CD4-positive, CD25-positive, alpha-beta regulatory T cell (primary cell): Measurements from ENCODE around the gene PRR30. TPM values are rescaled to one million over a fixed set of nuclear protein-coding genes. Genes with fewer than 3 reads are reported as not detected.

ENCODE experiments used
- ATAC-seq, 2 donors: fragments of 150-1000 bp; cut with Tn5 transposase; one replicate each; pipeline ENCODE4 v1.10.0; 2021; ENCODE audit warnings: low read depth in 2 of 2, moderate number of reproducible peaks in 2 of 2, moderate library complexity in 1 of 2
- DNase-seq, 3 donors: peaks; one replicate each; pipeline versions ENCODE4 v3.0.0 to v3.0.0-alpha.2; 2012 to 2022; ENCODE audit warnings: mixed read lengths in 1 of 3
- H3K27ac ChIP-seq: one replicate; pipeline ENCODE4 v1.7.0; 2013; ENCODE audit warnings: mild to moderate bottlenecking, low read length; ENCODE audit not compliant: insufficient read depth, poor library complexity, severe bottlenecking
- H3K27me3 ChIP-seq: one replicate; pipeline ENCODE4 v1.7.0; 2013; ENCODE audit warnings: low read length; ENCODE audit not compliant: control insufficient read depth, insufficient read depth
- H3K36me3 ChIP-seq: one replicate; pipeline ENCODE4 v1.7.0; 2013; ENCODE audit warnings: mild to moderate bottlenecking, low read length, moderate library complexity; ENCODE audit not compliant: control insufficient read depth, insufficient read depth
- H3K4me1 ChIP-seq: 2 replicates; pipeline ENCODE4 v1.7.0; 2013; ENCODE audit warnings: mild to moderate bottlenecking, low read length; ENCODE audit not compliant: insufficient read depth, control insufficient read depth, poor library complexity, severe bottlenecking
- H3K4me3 ChIP-seq: one replicate; pipeline ENCODE4 v1.7.0; 2013; ENCODE audit warnings: low read depth, mild to moderate bottlenecking, low read length, moderate library complexity
- H3K9me3 ChIP-seq, 2 experiments: 1 replicate in 1 of 2; 2 replicates in 1 of 2; pipeline ENCODE4 v1.7.0; 2013; ENCODE audit warnings: low read length in 2 of 2, mild to moderate bottlenecking in 1 of 2, moderate library complexity in 1 of 2; ENCODE audit not compliant: control insufficient read depth in 2 of 2
- H3K27ac Mint-ChIP-seq, 3 donors: one replicate each; pipeline ENCODE4 v1.8.0; 2020 to 2022; ENCODE audit warnings: mild to moderate bottlenecking in 3 of 3, mixed read lengths in 3 of 3, moderate library complexity in 2 of 3
- H3K27me3 Mint-ChIP-seq: one replicate; pipeline ENCODE4 v1.8.0; 2022; ENCODE audit warnings: mild to moderate bottlenecking, mixed read lengths
- H3K36me3 Mint-ChIP-seq: one replicate; pipeline ENCODE4 v1.8.0; 2020; ENCODE audit warnings: mixed read lengths
- H3K4me1 Mint-ChIP-seq, 4 donors: one replicate each; pipeline ENCODE4 v1.8.0; 2020 to 2022; ENCODE audit warnings: mixed read lengths in 4 of 4, mild to moderate bottlenecking in 1 of 4
- H3K4me3 Mint-ChIP-seq, 4 donors: one replicate each; pipeline ENCODE4 v1.8.0; 2020 to 2022; ENCODE audit warnings: mild to moderate bottlenecking in 4 of 4, mixed read lengths in 4 of 4, moderate library complexity in 3 of 4
- H3K9me3 Mint-ChIP-seq, 7 donors: one replicate each; pipeline ENCODE4 v1.8.0; 2020 to 2022; ENCODE audit warnings: mixed read lengths in 7 of 7, mild to moderate bottlenecking in 3 of 7, moderate library complexity in 2 of 7
- polyA plus RNA-seq, 4 donors: library from polyadenylated mRNA; unstranded; fragments of 300-500 nt; fragmentation: Illumina TruSeq; gene quantifications; one replicate each; pipeline ENCODE4 v1.2.3, GENCODE V29; 2021
- total RNA-seq: library from RNA; stranded (reverse); gene quantifications from one replicate; pipeline ENCODE4 v1.2.3, GENCODE V29; 2022

Gene PRR30
- total and polyA plus RNA-seq, 5 donors from 2014 or later = not detected

DNA sequence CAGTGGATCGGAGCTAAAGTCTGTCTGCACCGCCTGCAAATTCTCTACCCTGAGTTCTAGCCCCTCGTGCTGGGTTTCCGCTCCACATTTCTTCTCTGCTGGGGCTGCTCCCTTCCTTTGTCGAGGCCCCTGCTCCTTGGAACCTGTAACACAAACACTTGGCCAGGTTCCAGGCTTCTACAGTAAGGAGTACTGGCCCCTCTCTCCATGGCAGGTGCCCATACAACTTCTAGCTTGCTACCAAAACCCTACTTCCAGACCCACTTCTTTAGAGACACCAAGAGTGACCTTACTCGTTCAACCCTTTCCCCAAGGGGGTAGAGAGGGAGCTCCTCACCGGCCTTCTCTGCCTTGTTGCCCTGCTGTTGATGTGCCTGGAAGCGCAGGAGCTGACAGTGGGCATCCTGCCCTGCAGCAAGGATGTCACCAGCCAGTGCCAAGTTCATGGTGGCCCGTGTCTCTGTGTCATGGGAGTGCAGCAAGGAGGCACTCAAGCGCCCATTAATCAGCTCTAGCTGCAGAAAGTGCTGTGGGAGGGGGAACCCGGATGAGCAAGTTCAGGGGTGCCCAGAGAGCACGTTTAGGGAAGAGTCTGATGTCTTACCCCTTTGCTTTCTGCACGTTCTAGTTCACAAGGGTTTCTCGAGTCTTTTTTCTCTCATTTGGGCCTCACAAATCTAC, 5.9 kb downstream of the PRR30 start:
- Mint-ChIP-seq H3K4me1 (peaks cover 0 to 42% (median 11%) of the 10 kb centered on the region in 4 donors), H3K4me3 (peak overlapping the region; percentile 89 to 96 (median 94)), H3K9me3 (peaks cover 0 to 1% (median 0%) of the 10 kb centered on the region in 7 donors), H3K27ac (peak overlapping the region; percentile 81 to 95 (median 91)), H3K36me3 (peaks cover 18% of the 10 kb centered on the region), H3K27me3 (peaks cover 2% of the 10 kb centered on the region)
- peaks cover 18% of the 10 kb centered on the region for H3K4me1 ChIP-seq
- no peaks in the 10 kb centered on the region for H3K27me3 ChIP-seq
- H3K4me3 ChIP-seq = peak overlapping the region; percentile 85
- ATAC-seq (no peak), DNase-seq (peak in 2 of 3 donors; percentile 10 to 47)
- H3K27ac ChIP-seq = peak overlapping the region; percentile 83
- H3K36me3 ChIP-seq = peaks cover 29% of the 10 kb centered on the region
- H3K9me3 ChIP-seq = no peaks in the 10 kb centered on the region

DNA sequence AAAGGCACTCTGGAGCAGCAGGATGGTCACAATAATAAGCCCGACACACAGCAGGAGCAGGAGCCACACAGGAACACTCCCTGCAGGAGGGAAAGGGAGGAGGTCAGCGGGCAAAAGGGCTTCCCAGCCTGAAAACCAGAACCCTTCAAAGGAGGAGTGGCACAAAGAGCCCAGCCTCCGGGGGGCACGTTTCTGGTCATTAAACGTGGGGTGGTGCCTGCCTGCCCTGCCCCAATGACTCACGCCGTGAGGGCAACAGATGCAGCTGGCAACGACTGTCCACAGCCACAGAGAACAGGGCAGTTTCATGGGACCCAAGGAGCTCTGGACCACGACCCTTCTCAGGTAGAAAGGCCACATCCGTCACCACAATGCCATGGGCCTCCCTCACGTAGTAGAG, 7.8 kb downstream of the PRR30 start:
- H3K9me3 ChIP-seq = no peaks in the 10 kb centered on the region
- Mint-ChIP-seq H3K9me3 (peaks cover 0 to 1% (median 0%) of the 10 kb centered on the region in 7 donors), H3K4me3 (peak overlapping the region in 2 of 4 donors; percentile 59 to 79), H3K27me3 (no peaks in the 10 kb centered on the region), H3K27ac (peak overlapping the region in 1 of 3 donors; percentile 75), H3K36me3 (peaks cover 18% of the 10 kb centered on the region), H3K4me1 (peaks cover 0 to 42% (median 11%) of the 10 kb centered on the region in 4 donors)
- no peak overlapping the region for H3K27ac ChIP-seq
- no peaks in the 10 kb centered on the region for H3K27me3 ChIP-seq
- ATAC-seq (no peak), DNase-seq (no peak)
- peaks cover 29% of the 10 kb centered on the region for H3K36me3 ChIP-seq
- H3K4me1 ChIP-seq = peaks cover 18% of the 10 kb centered on the region
- no peak overlapping the region for H3K4me3 ChIP-seq

DNA sequence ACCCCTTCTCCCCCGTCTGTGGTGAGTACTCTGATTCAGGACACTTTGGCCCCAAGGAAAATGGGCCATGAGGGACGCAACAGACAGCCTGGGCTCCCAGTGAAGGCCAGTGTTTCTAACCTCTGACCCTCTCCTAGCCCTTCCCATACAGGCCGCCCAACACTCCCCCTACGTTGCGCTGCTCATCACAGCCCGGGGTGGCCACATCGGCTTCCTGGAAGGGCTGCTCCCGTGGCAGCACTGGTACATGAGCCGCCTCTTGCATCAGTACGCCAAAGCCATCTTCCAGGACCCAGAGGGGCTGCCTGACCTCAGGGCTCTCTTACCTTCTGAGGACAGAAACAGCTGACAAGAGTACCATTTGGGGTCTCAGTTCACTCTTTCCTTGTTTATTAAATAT, 8.8 kb downstream of the PRR30 start:
- Mint-ChIP-seq H3K4me1 (peaks cover 0 to 42% (median 11%) of the 10 kb centered on the region in 4 donors), H3K36me3 (peaks cover 18% of the 10 kb centered on the region), H3K27ac (peak overlapping the region in 1 of 3 donors; percentile 50), H3K27me3 (no peaks in the 10 kb centered on the region), H3K9me3 (peaks cover 0 to 1% (median 0%) of the 10 kb centered on the region in 7 donors), H3K4me3 (peak overlapping the region in 1 of 4 donors; percentile 79)
- Histone ChIP-seq H3K27ac (no peak overlapping the region), H3K4me1 (peaks cover 18% of the 10 kb centered on the region), H3K9me3 (no peaks in the 10 kb centered on the region), H3K36me3 (peaks cover 29% of the 10 kb centered on the region), H3K27me3 (no peaks in the 10 kb centered on the region), H3K4me3 (no peak overlapping the region)
- ATAC-seq (no peak), DNase-seq (no peak)

DNA sequence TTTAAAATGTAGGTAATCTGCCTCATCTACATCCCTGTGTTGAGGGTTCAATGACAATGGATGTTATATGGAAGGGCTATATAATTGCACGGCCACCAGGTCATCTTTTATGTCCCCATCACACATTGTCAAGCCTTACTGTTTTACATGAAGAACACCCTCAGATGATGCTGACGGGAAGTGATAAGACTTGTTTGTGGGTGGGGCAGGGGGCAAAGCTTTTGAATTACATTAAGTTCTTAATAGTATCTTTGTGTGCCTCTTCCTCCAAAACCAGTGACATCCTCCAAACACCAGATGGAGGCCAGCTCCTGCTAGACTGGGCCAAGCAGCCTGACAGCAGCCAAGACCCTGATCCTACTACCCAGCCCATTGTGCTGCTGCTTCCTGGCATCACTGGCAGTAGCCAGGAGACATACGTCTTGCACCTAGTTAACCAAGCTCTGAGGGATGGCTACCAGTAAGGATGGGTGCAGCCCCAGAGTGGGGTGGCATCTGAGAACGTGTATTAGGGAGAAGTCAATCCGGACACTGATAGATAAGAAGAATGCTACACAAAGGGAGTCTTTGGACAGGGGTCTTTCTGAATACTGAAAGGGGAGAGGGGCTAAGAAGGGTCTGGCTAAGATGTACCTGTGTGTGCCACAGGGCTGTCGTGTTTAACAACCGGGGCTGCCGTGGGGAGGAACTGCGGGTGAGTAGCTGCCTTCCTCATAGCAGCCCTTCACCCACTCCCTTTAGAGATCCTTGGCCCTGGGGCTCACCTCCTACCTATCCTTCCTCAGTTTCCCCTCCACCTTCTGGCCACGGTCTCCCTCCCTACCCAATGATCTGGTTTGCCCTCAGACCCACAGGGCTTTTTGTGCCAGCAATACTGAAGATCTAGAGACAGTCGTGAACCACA, 10.3 kb downstream of the PRR30 start:
- Mint-ChIP-seq H3K27ac (peak overlapping the region in 1 of 3 donors; percentile 84), H3K9me3 (peaks cover 0 to 1% (median 0%) of the 10 kb centered on the region in 7 donors), H3K27me3 (no peaks in the 10 kb centered on the region), H3K4me1 (peaks cover 0 to 38% (median 11%) of the 10 kb centered on the region in 4 donors), H3K36me3 (peaks cover 18% of the 10 kb centered on the region), H3K4me3 (peak overlapping the region in 1 of 4 donors; percentile 3)
- no peaks in the 10 kb centered on the region for H3K27me3 ChIP-seq
- no peak overlapping the region for H3K27ac ChIP-seq
- no peaks in the 10 kb centered on the region for H3K9me3 ChIP-seq
- DNase-seq = no peak
- no peak for ATAC-seq
- no peak overlapping the region for H3K4me3 ChIP-seq
- H3K36me3 ChIP-seq = peaks cover 29% of the 10 kb centered on the region
- peaks cover 18% of the 10 kb centered on the region for H3K4me1 ChIP-seq

DNA sequence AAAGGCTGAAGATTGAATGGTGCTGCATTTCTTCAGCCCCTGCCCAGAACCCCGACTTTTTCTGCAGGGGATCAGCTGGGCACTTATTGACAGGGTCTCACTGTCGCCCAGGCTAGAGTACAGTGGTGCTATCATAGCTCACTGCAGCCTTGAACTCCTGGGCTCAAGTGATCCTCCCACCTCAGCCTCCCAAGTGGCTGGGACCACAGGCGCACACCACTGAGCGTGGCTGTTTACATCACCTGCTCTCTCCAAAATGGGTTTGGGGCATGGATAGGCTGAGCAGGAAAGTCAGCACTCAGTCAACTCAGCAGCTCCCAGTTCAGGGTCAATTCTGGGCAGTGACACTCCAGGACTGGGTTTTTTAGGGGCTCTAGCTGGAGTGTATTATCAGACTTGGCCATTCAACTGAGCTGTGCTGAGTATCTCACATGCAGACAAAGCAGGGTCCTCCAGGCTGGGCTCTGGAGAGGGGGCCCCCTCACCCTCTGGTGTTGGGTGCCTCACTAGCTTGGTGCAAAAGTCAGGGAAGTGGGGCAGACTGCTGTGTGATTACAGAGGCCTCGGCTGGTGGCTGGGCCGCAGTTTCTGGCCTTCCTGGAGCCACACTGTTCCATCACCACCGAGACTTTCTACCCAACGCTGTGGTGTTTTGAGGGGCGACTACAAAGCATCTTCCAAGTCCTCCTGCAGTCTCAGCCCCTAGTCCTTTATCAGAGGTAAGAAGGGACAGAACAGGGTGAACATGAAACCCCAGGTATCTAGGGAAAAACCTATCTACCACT, 11.1 kb downstream of the PRR30 start:
- Mint-ChIP-seq H3K27ac (no peak overlapping the region), H3K4me3 (peak overlapping the region in 1 of 4 donors; percentile 61), H3K36me3 (peaks cover 18% of the 10 kb centered on the region), H3K27me3 (no peaks in the 10 kb centered on the region), H3K4me1 (peaks cover 0 to 35% (median 8%) of the 10 kb centered on the region in 4 donors), H3K9me3 (peaks cover 0 to 1% (median 0%) of the 10 kb centered on the region in 7 donors)
- Histone ChIP-seq H3K9me3 (no peaks in the 10 kb centered on the region), H3K36me3 (peaks cover 29% of the 10 kb centered on the region), H3K27ac (no peak overlapping the region), H3K27me3 (no peaks in the 10 kb centered on the region), H3K4me1 (peaks cover 18% of the 10 kb centered on the region), H3K4me3 (no peak overlapping the region)
- DNase-seq (no peak), ATAC-seq (no peak)

DNA sequence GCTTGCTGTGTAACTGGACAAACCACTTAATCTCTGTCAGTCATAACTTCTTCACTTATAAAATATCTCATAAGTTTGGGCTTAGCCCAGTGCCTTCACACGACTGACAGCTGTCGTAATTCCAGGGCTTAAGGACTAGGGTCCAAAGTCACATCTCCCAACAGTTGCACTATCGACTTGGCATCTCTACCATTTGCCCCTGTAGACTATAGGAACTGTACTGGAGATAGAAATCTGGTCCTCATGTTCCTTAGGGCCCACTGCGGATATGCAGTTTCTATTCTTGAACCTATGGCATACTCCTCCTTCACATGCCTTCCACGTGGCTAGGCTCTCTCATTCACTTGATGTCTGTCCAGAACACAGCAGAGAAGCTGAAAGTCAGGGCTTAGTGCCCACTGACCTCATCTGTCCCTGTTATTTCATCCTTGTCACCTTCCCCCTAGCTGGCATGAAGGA, 12.9 kb downstream of the PRR30 start:
- Histone ChIP-seq H3K27ac (no peak overlapping the region), H3K9me3 (no peaks in the 10 kb centered on the region), H3K4me1 (peaks cover 16% of the 10 kb centered on the region), H3K4me3 (no peak overlapping the region), H3K27me3 (no peaks in the 10 kb centered on the region), H3K36me3 (peaks cover 17% of the 10 kb centered on the region)
- Mint-ChIP-seq H3K9me3 (peaks cover 0 to 1% (median 0%) of the 10 kb centered on the region in 7 donors), H3K27ac (no peak overlapping the region), H3K36me3 (peaks cover 18% of the 10 kb centered on the region), H3K4me1 (peaks cover 5 to 35% (median 8%) of the 10 kb centered on the region in 4 donors), H3K4me3 (peak overlapping the region in 2 of 4 donors; percentile 2 to 61), H3K27me3 (no peaks in the 10 kb centered on the region)
- ATAC-seq (no peak), DNase-seq (no peak)

DNA sequence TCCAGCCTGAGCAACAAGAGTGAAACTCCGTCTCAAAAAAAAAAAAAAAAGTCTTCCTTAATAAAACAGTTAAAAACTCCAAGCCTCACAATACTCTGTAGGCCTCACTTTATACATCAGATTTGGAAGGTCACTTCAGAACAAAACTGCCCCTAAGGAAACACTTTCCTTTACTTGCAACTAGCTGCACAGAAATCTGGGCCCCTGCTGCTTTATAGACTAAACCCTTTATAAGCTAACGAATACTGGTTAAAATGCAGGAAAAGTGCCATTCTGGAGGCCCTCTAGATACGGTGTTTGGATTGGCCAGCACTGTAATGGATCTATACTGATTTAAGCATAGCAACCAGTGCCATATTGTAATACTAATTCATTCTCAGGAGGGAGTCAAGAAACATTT, 14.1 kb downstream of the PRR30 start:
- Histone ChIP-seq H3K27me3 (peaks cover 2% of the 10 kb centered on the region), H3K27ac (no peak overlapping the region), H3K9me3 (no peaks in the 10 kb centered on the region), H3K4me3 (no peak overlapping the region), H3K36me3 (peaks cover 6% of the 10 kb centered on the region), H3K4me1 (peaks cover 16% of the 10 kb centered on the region)
- Mint-ChIP-seq H3K27ac (peak overlapping the region in 1 of 3 donors; percentile 71), H3K9me3 (peaks cover 0 to under 1% (median 0%) of the 10 kb centered on the region in 7 donors), H3K27me3 (peaks cover 8% of the 10 kb centered on the region), H3K4me1 (peaks cover 5 to 28% (median 7%) of the 10 kb centered on the region in 4 donors), H3K4me3 (peak overlapping the region in 3 of 4 donors; percentile 6 to 64 (median 50)), H3K36me3 (peaks cover 12% of the 10 kb centered on the region)
- DNase-seq = no peak
- ATAC-seq = no peak
